Hippocampal formation (tissue), 2 donors: Measurements from ENCODE around the gene TAT.
"Not testable (repeated sequence)": the region's sequence is repeated elsewhere in the genome, so short reads cannot be mapped to it uniquely, and the experiment has no call there.

Source experiments
- DNase-seq, 2 donors: peaks; one replicate each; lab custom pipeline; 2025; lab: John Stamatoyannopoulos, UW

The TAT gene

DNA sequence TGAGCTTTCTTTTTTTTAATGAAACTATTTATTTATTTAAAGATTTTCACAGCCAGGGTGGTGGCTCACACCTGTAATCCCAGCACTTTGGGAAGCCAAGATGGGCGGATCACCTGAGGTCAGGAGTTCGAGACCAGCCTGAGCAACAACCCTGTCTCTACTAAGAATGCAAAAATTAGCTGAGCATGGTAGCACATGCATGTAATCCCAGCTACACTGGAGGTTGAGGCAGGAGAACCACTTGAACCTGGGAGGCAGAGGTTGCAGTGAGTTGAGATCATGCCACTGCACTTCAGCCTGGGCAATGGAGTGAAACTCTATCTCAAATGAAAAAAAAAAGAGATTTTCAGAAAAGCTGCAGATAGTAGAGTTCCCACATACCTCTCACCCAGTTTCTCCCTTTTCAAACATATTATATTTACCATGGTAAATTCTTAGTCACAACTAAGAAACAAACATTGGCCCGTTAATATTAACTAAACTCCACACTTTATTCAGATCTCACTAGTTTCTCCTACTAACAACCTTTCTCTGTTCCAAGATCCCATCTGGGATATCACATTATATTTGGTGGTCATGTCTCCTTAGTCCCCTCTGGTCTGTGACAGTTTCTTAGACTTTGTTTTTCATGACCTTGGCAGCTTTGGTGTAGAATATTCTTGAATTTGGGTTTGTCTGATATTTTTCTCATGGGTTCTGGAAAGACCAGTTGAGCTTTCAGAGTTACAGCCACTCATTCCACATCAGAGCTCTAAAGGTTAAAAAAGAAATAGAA is 7.8 kb upstream of the TAT start:
- no peak for DNase-seq

DNA sequence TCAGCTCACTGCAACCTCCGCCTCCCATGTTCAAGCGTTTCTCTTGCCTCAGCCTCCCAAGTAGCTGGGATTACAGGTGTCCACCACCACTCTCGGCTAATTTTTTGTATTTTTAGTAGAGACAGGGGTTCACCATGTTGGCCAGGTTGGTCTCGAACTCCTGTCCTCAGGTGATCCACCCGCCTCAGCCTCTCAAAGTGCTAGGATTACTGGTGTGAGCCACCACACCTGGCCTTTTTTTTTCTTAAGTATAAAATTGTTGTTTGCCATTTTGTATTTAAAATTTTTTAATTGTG is 5.6 kb upstream of the TAT start:
- DNase-seq = not testable (repeated sequence)

DNA sequence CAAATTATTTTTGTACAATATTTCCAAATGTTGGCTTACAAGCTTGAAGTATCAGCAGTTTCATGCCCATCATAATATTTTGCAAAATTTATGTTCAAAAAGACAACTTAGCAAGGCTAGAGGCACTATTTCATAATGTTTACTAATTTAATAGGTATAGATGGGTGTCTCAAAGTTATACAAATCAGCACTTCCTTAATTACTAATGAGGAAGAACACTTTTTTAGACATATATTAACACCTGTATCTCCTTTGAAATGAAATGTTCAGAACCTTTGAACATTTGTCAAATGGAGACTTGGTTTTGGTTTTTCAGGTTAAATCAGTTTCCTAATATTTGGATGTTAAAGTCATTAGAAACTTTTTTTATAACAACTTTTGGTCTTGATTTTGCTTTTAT is 2.2 kb downstream of the TAT start:
- DNase-seq = no peak

DNA sequence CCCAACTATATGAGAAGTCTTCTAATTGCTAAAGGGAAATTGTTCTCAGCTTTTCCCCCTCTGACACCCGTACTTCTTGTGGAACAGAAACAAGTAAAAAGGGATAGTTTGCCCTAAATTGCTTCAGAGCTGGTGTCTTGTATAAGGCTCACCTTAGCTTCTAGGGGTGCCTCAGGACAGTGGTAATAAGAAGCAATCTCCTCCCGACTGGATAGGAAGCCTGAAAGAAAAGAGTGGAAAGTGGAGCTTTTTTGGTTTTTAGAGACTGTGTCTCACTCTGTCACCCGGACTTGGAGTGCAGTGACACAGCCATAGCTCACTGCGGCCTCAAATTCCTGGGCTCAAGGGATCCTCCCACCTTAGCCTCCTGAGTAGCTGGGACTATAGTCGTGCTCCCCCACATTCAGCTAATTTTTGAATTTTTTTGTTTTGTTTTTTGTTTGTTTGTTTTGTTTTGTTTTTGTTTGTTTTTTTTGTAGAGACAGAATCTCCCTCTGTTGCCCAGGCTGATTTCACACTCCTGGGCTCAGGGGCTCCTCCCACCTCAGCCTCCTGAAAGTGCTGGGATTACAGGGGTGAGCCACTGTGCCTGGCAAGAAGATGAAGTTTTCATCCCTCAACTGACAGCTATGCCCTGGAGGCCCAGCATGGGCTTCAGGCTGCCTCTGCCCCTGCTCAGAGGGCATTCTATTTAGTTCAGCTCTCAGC is 3.4 kb downstream of the TAT start:
- no peak for DNase-seq

DNA sequence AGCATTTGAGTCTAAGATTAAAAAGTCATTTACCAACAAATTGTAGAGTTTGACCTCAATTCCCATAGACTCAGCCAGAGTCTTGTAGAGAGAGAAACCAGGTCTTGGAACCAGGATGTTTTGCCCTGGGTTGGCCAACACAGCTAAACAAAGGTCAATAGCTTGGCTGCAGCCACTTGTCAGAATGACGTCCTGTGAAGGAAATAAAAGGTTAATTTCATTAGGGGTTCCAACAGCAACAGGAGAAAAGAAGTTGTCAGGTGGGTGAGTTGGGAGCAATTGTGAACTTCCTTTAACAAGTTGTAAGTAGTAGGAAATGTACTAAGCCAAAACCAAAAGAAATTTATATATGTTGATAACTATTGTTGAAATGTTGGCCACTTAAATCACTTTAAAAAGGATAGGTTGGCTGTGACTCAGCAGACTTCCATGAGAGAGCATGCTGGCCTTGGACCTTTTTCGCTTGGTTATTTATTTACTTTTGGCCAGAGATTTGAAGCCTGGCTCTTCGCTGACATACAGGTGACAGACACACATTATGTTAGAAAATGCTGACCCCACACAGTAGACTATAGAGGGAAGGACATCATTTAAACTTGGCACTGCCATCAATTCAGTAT is 4.3 kb downstream of the TAT start:
- DNase-seq = no peak

DNA sequence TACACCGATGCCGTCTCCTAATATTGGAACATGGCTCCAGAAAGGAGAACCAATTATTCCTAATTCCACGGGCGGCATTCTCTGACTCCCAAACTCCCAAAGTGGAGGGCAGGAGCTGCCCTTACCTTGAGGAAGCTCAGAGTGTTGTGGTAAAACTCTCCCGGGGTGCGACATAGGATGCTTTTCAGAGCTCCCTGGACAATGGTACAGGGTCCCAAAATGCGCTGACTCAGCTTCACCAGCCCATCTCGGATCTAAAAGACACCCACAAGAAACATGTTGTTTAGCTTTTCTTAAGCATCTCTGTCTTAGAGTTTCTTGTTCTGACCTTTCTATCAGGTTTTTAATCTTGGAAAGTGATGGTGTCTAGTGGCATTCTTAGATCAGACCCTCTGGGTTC is 6.7 kb downstream of the TAT start:
- no peak for DNase-seq

DNA sequence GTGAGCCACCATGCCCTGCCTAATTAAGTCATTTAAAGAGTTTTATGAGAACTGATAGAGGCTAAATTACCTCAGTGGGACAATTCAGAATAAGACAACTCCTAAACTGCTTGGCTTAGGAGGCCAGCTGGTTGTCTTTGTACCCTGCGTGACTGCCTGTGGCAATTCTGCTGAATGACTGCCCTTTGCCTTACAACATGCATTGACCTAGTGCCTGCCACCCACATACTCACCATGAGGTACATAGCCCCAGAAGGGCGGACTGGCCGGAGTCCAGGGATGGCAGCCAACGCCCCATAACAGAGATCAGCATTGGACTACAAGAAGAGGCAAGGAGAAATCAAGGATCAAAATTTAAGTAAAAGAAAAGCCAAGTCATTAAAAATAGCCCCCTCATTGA is 7.3 kb downstream of the TAT start:
- no peak for DNase-seq

DNA sequence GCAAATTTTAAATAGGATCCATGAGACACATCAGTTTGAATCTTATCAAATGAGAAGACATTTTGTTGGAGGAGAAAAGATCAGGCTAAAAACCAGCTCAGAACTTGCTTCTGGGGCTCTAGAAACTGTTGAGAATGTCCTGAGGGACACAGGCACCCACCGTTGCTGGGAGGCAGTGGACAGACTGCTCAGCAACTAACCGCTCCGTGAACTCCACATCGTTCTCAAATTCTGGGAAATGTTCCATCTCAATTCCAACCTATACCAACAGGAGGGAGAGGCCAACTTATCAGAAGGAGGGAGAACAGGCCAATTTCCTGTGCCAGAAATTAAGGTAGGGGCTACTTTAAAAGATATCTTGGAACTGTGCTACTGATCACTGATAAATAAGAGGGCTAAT is 8.3 kb downstream of the TAT start:
- no peak for DNase-seq

DNA sequence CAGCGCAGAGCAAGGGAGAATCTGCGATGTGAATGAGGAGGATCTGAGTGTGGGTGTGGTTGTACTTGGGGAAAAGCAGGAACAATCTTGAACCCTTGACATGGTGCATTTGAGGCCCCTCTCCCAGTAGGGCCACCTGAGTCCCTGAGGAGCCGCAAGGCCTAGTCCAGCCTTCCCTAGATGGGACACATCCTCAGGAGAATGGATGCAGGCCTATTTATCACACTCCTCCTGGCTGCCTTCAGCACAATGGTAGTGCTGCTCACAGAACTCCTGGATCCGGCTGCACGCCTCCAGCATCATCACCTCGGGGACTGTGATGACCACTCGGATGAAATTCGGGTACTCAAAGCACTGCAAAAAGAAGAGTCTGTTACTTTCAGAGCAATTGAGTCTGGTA is 9.0 kb downstream of the TAT start:
- DNase-seq = no peak

DNA sequence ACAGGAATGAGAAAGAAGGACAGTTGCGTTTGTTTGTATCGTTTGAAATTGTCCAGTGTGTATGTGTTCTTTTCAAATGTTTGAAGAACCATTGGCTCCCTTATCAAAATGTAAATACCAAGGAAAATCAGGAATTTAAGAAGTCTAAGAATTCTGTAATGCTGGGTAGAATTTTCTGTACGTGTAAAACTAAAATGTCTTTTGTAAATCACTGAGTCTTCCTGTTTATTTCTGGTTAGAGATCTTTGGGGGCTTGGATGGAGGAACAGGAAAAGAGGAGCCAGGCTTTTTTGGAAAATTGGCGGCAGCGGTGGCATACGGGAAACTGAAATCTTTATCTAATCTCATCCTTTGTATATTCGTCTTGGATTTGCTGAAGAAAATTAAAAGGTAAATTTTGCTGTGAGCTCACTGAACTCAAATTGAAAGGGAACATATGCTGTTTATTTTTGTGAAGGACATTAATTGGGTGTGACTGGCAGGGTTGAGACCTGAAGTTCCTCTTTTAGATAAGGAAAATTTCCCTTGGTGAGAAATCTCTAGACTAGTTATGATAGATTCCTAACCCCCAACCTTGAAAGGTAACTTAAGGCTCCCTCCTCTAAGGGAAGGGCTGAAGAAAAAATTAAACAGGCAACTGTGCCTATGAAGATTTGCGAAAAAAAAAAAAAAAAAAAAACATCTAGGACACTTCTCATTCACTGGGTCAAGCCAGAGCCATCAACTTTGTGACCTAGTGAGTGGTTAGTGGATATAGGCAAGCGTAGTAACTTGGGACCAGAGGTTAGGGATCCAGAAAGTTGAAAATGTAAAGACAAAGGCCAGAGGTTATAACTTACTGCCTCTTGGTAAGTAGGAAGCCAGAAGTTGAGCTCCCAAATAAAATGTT is 10.8 kb downstream of the TAT start:
- DNase-seq = no peak

DNA sequence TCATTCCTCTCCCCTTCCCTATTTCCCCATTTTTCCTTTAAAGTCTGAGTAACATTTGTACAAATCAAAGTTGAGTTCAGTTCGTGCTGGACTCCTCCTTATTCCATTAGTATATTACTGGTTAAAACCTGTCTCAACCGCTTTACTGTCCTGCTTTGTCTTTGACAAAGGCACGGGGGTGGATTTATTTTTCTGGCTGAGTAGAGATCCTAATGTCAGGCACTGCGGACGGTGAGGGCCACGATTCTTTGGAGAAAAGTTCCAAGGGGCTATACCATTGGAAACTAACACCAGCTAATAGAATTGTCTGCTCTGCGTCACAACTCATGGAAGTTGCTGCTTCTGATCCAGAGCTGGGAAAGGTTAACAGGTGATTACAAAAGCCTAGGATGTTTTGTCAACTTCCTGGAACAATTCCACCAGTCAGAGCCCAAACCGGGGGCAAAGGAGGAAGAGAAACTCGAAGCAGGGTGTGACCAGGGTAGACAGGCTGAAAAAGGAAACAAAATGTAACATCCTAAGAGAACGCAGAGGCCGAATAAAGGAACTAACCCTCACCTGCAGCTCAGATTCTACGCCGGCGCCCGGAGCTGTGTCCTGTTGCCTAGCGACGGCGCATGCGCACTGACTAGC is 12.4 kb downstream of the TAT start:
- DNase-seq = peak in 1 of 2 donors; percentile 78

DNA sequence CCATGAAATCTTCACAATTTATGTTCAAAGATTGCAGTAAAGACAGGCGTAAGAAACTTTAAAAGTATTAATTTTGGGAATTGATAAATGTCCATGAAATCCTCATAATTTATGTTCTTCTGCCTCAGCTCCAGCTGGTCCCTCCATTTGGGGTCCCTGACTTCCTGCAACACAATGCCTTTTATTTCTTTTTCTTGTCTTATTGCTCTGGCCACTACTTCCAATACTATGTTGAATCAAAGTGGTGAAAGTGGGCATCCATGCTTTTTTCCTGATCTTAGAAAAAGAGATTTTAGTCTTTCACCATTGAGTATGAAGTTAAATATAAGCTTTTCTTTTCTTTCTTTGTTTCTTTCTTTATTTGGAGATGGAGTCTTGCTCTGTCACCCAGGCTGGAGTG is 14.3 kb downstream of the TAT start:
- no peak for DNase-seq

DNA sequence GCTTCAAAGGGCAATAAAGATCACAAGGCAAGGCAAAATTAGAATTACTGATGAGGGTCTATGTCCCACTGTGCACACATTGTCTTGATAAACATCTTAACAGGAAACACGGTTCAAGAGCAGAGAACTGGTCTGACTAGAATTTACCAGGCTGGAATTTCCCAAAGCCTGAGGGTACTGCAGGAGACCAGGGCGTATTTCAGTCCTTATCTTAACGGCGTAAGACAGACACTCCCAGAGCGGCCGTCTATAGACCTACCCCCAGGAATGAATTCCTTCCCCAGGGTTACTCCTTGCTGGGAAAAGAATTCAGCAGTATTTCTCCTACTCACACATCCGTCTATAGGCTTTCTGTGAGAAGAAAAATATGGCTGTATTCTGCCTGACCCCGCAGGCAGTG is 15.0 kb downstream of the TAT start:
- not testable (repeated sequence) for DNase-seq

DNA sequence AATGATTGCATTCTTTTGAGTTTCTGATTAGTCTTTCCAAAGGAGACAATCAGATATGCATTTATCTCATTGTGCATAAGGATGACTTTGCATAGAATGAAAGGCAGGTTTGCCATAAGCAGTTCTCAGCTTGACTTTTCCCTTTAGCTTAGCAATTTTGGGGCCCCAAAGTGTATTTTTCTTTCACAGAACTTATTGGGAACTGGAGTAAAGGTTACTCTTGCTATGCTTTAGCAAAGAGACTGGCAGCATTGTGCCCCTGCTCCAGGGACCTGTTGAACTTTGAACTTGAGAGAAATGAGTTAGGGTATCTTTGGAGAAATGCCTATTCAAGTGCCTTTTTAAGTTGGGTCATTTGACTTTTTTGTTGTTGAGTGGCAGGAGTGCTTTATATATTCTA is 17.0 kb downstream of the TAT start:
- no peak for DNase-seq

DNA sequence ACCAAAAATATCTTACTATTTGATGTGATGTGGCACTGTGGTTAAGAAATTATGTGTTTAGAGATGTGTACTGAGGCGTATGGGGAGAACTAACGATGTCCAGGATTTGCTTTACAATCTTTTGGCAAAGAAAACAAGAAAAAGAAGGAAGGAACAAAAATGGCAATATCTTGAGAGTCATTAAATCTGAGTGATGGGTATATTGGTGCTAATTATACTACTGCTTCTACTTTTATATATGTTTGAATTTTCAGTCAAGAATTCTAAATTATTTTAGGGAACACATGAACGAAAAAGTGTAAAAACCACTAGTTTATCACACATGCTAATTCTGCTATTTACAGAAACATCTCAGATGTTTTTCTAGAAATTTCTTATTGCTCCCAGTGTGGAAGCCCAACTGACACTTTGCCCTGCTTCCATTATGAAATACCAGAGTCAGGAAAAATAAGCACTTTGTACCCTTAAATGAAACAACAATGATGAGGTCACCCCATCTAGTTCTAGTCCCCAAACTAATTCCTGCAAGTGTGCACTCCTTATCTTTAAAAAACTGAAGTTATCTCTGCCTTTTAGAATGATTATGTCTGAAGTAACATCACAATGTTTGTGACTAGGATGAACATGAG is 18.8 kb downstream of the TAT start:
- DNase-seq = no peak

DNA sequence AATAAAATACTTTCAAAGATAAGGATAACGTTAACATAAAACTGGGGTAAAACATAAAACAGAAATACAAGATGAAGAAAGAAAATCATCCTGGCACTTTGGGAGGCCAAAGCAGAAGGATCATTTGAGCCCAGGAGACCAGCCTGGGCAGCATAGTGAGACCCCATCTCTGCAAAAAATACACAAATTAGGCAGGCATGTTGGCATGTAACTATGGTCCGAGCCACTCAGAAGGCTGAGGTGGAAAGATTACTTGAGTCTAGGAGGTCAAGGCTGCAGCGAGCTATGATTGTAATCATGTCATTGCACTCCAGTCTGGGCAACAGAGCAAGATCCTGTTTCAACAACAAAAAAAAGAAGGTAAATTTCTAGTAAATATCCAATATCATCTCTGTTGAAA is 19.6 kb downstream of the TAT start:
- no peak for DNase-seq

DNA sequence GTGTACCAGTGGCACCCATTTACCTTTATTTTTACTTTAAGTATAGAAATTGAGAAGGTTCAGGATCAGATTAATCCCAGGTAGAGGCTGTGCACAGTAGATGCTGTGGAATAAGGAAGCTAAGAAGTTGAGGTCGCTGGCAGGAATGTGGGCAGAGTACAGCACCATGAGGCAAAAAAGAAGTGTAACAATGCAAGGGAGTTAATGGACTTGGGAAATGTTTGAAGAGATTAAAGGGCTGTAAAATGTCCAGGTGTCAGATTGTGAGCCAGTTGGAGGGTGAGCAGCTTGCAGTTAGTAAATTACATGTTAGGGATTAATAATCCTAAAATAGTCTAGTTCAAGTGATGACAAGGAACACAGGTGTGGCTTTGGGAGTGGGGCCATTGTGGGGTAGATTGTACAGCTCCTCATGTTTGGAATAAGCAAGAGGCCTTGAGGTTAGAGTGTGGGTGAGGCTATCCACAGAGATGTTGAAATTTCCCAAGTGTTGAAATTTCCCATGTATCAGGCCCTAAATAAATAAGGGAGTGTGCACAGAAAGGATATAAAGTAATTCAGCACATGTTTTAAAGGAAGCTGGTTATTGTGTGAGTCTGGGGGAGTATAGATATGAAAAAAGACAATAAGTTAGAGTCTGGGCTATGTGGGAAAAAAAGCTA is 21.5 kb downstream of the TAT start:
- DNase-seq = no peak

DNA sequence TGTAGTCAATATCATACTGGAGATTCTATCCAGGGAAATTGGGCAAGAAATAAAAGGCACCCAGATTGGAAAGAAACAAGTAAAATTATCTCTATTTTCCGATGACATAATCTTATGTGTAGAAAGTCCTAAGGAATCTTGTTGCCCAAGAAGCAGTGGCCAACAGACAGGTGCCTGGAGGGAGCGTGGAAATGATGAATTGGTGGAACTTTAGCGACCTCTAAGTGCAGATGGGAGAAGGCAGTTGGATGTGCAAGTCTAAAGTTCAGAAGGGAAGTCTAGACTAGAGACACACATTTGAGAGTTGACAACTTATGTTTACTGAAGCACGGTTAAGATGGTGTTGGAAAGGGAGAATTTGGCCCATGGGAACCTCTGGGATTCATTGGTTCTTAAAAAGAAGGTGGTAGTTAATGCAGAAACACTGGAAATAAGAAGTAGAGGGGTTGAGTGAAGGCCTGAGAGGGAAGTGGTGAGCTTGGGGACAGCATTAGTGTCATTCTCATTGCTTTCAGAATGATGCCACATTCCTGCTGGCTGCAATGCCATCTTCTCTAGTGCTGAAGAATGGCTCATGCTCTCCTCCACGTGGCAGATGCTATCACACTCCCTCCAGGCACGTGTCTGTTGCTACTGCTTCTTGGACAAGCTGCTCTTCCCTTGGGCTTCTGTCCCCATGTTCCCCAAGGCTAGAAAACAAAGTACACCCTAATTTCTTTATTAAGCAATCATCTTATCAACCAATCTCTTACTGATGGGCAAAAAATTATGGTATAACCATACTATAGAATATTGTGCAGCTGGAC is 24.0 kb downstream of the TAT start:
- DNase-seq = no peak

DNA sequence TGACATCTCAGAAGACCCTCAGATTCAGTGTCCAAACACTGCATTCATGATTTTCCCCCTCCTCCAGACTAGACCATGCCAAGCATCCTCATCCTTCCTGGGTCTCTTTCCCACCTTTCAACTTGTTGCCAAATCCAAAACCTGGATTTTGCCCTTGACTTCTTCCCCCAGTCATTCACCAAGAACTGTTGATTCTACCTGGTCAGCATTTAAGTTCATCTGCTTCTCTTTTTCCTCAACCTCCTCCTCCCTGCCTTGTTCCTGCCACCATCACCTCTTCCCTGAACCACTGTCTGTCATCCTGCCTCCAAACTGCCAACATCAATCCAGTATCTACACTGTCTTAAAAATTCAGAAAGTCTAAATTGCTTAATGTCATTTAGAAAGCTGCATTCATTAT is 29.7 kb downstream of the TAT start:
- DNase-seq = no peak

DNA sequence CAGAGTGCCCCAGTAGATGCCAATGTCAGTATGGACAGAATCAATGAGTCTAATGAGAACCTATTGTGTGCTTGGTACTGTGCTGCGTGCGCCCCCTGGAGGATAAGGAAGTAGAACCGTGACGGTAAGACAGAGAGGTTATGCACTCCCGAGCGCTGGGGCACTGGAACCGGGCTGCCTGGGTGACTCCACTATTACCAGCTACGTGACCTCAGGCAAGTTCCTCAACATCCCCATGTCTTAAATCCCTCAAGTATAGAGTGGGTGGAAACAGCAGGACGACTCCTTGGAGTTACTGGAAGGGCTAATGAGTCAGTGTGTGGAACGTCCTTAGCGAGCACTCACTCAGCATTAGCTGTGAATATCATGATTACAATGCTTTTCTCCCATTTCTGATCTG is 34.5 kb downstream of the TAT start:
- no peak for DNase-seq
